NCI-H345 (cell line): Measurements from ENCODE around the gene PLXNC1.

ENCODE experiments used
- DNase-seq: peaks from one replicate; lab custom pipeline; 2025; lab: John Stamatoyannopoulos, UW

The PLXNC1 gene

DNA sequence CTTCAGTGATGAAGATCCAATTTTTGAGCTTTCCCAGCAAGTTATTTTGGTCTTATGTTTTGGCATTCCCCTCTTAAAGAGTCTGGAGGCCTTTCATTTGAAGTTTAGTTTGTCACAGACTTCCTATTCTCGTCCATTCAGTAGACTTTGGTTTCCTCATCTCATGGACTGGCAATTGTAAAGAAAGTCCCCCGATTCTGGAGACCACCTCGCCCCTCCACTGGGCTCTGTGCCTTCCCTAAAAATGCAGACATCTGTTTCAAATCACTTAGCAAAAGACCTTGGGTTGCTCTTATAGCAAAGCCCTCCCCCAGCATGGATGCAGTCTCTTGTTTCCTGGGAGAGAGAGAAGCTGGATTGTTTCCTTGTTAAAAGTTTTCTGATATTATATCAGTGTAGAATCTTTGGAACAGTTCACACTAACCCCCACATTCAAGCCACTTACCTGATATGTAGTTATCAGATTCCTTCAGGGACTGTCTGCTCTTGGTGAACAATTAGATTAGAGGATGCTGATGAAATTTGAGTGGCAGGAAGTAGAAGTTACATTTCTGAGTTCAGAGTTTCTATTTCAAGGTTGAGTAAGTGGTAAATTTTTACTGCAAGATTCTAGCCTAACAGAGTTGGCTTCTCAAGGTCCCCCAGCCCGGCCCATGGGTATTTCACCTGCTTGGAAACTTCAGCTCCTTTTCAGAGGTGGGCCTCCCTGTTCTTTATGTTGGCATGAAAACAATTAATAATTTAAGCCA is 56.3 kb downstream of the PLXNC1 start:
- no peak for DNase-seq

DNA sequence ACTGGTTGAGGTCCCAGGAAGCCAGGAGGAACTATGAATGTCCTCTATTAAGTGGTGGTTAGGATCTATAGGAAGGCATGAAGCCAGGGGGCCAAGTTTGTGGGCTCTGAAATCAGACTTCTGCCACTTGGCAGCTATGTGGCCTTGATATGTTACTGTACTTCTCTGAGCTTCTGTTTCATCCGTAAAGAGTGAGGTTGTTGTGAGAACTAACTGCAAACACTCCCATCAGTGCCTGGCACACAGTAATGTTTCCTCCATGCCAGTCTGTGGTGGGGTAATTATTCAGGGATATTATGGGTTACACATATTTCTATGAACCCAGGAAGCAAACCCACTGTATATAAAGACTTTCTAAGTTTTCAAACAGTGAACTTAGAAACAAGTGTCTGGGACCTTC is 57.4 kb downstream of the PLXNC1 start:
- no peak for DNase-seq

DNA sequence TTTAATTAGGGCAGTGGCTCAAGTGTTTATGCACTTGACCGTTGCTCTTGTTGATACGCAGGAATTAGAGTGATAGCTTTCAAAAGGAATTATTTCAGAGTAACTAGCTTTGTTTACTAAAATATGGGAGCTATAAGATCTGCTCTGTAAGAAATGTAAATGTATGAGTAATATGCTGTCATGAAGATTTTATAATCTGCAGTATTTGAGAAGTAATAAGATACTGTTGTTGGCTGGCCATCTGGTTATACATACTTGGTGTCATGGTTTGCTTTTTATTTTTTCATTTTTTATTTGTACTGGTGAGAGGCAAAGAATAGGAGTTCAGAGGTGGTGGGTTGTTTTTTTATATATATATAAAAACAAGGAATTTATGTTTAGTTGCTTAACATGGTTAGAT is 58.5 kb downstream of the PLXNC1 start:
- DNase-seq = no peak

DNA sequence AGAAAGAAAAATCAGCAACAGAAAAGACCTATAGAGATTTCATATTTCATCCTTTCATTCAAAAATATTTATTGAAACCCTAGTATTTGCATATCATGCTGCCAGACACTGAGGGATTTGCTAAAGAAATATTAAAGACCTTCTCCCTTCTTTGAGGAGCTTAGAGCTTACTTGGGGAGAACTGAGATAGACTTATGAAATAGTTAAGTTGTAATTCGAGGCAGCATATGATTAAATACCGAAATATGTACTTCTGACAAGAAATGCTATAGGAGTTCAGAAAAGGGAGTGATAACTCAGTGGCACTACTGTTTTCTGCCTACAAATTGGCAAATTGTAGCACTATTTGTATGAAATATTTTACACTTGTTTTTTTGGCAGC is 59.1 kb downstream of the PLXNC1 start:
- no peak for DNase-seq

DNA sequence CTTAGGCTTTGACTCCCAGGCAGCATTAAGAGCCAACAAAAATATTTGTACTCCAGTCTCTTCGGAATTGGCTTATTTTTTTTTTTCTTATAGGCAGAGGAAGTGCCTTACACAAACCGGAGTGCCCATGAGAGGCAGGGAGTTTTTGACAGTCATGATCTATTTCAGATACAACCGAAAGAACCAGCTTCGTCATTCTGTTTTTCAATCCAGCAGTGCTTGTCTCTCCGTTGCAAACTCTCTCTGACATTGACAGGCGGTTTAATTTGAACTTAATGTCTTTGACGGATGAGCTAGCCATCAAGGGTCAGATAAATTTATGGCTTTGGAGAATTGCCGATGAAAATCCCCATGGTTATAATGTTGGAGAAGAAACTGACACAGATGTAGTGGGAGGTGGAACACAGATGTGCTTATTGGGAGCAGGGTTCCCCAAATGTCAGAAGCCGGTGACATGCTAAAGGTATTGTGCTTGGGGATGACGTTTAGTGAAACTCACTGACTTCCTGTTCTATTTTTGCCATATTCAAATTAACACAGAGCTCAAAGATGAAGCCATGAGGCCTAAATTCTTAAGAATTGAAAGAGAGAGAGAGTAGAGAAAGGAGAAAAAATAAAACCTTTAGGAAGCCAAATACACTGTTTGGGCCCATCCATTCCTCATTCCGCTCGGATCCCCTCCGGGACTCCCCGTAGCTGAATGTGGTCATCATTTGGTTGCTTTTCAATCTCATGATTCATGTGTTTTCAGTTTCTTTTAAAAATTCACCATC is 59.7 kb downstream of the PLXNC1 start:
- no peak for DNase-seq

DNA sequence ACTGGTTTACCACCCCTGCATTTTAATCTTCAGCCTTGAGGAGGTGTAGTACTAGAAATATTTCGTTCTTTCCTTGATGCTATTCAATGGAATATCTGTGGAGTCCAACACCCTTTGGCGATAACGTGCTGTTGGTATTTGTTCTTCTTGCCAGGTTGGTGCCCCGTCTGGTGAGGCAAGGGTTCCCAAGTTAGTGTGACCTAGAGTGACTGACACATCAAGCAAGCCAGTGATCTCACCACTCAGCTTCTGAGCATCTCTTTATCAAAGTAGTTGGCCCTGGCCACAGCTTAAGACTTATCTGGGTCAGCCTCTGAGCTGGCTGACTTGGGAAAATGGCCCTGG is 60.2 kb downstream of the PLXNC1 start:
- DNase-seq = no peak

DNA sequence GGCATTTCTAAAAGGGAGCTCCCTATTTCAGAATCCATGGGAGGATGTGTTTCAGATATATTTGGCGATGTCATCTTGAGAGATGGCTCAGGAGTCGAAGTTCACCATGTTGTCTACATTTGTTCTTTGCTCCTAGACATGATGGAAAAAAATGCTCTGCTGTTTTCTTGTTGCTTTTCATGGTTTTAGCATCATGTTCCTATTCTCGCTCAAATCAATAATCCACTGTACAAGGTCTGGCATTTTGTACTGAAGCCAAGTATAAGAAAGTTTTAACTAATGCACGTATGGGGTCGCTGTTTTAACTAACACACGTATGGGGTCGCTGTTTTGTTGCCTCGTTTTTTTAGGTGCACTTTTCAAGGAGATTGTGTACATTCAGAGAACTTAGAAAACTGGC is 60.9 kb downstream of the PLXNC1 start:
- DNase-seq = no peak

DNA sequence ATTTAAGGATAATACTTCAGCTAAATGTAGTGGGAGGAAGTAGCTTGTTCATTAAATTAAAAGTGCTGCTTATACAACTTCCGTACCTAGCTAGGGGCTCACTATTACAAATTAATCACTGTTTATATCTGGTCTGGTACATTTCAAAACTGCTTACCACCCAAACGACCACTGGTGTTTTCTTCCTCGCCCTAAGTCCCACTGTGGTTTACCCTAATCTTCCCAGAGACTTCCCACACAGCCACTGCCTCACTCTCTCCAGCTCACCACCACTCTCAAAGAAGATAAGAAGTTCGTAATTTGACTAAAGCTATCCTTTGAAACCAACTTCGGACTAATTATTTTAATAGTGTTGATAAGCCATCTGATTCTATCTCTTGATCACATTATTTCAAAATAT is 62.6 kb downstream of the PLXNC1 start:
- no peak for DNase-seq

DNA sequence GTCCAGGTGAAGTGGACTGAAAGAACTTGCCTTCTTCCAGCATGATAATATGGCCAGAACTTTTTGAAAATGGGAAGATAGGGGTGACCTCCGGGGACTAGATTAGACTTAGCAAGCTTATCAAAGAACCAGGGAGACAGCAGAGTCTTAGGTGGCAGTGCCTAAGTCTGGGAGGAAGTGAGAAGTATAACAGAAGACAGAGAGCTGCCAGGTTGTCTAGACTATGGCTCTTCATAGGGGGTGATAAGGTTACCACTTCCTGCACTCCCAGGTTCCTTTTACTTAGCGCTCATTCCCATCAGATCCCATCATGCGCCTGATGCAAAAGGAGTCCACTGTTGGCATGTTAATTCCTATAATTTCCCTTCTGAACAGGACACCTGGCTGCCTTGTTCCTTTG is 69.9 kb downstream of the PLXNC1 start:
- DNase-seq = no peak

DNA sequence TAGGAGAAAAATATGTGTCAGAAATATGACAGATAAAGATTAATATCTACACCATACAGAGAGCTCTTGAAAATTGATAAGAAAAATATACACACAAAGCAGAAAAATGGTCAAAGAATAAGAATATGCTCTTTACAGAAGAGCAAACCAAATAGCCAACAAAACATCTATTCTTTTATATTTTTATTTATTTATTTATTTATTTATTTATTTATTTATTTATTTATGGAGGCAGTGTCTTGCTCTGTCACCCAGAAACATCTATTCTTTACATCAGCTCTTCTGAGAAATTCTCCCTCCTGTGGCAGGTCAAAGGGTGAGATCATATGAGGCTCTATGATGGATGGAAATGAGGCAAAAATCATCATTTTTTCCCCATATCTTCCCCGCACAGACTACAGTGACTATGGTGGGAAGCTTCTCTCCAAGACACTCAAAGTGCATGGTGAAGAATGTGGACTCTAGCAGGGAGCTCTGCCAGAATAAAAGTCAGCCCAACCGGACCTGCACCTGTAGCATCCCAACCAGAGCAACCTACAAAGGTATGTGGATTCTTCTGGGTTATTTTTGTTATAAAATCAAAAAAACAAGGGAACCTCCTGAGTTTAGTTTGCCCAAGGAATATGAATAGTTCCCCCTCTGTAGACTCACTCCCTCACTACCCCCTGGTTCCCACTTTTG is 71.4 kb downstream of the PLXNC1 start:
- no peak for DNase-seq

DNA sequence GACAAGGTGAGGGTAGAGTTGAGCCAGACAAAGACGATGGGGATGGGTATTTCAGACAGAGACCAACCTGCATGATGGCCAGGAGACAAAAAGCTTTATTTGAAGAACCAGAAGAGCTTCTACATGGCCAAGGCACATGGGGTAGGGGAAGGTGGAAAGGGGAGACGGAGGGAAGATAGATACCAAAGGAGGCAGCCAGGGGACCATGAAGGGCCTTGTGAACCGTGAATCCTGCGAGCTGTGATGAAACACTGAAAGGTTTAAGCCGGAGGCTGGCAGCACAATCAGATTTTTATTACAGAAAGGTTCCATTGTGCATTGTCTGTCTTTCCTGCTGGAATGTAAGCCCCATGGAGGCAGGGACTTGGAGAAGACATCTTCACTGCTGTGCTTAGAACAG is 72.4 kb downstream of the PLXNC1 start:
- DNase-seq = no peak

DNA sequence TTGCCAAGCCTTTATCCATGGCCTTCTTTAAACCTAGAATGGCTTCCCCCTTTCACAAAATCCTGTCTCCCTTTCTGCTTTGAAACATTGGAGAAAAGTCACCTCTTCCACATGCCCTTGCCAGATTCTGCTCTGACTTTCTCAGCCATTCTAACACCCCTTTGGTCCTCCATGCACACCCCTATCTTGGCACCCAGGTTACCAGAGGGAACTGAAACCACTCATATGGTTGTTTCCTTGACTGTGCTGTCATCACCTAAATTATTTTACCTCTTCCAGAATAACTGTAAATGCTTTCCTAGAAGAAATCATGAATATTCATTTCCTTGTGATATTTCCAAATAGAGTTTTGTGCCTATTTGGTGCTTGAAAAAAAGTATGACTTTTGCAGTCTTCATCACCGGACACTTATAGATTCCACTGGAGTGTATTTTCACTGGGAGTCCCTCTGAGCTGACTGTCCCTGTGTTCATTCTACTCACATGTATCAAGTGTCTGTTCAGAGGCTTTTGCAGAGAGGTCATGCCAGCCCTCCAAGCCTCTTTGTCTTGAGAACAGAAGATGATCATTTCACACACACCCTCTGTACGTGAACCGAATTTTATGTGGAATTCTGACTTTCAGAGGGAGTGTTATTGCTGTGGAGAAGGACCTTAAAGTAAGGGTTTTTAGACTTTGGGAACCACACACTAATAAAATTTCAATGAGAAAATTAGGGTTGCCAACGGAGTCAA is 74.1 kb downstream of the PLXNC1 start:
- DNase-seq = no peak

DNA sequence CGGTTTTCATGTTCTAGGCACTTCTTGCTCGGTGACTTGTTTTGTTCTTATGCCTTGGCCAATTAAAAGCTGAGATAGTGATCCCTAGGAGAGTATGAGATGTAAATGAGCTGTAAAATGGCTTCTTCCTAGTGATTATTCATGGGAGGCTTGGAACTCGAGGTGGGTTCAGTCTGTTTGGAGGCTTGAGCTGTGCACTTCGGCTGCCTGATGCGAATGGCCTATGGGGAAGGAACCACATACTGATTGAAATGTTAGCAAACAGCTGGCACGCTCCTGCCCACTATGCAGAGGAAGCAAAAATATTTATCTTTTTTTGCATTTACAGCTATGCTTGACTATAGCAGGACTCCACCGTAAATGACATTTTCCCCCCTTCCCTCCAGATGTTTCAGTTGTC is 75.5 kb downstream of the PLXNC1 start:
- no peak for DNase-seq

DNA sequence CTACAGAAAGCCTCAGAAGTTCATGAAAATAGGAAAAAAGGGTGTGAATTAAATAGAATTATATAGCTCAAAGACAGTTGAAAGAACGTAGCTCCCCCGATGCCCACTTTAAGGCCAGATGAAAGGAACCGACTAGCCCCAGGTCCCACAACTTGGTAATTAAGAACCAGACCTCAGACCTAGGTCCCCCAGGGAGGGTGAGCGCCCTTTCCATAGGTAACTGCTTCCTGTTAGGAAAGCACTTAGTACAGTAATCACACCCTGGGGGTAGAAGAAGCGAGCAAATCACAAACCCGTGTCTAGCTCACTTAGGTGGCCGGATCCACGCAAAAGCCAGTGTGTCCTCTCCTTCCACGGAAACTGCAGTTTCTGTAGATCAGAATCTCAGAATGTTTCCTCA is 77.1 kb downstream of the PLXNC1 start:
- no peak for DNase-seq

DNA sequence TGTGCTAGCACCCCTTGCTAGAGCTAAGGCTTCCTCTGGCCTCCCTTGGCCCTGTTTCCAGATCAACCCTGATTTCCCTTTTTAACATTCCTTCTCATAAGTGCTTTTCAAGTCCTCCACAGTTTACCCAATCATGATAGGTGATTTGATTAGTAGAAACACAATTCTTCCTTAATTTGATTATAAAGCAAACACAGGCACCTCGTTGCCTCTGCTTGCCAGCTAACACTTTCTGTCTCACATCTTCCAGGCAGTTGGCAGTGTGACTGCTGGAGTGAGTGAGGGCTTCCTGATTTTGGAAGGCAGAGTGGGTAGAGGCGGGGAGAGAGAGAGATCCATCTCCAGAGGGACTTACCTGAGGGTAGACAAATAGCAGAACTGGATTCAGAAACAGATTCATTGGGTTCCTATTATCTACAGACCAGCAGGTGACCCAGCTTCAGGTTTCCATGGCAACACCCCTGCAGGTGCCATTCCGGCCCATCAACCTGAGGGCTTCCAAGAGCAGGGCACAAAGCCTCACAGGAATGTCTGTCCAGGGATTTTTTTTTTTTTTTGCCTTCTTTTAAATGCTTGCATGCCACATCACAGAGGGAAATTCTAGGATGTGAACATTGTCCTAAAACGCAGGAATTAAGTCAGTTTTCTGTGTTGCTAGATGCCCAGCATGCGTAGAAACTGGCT is 77.7 kb downstream of the PLXNC1 start:
- DNase-seq = no peak

DNA sequence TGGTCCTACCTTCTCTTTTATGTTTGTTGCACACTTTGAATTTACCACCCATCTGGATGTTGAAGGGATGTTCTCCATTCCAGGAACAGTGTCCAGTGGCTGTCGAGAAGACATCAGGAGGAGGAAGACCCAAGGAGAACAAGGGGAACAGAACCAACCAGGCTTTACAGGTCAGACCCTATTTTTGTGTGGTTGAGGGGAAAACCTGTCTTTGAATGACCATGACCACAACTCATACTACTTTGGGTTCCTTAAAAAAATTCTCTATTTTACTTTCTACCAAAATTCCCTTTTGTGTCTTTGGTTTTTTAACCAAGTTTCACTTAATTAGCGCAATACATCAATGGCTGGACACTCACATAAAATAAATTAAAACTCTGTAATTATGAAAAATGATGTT is 78.7 kb downstream of the PLXNC1 start:
- DNase-seq = no peak

DNA sequence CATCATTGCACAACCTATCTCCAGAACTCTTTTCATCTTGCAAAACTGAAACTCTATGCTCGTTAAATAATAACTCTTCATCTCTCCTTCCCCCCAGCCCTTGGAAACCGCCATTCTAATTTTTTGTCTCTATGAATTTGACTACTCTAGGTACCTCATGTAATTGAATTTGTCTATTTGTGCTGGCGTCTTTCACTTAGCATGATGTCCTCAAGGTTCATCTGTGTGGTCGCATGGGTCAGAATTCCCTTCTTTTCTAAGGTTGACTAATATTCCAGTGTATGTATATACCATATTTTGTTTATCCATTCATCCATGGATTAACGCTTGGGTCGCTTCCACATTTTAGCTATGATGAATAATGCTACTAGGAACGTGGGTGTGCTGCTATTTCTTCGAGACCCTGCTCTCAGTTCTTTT is 80.1 kb downstream of the PLXNC1 start:
- no peak for DNase-seq

DNA sequence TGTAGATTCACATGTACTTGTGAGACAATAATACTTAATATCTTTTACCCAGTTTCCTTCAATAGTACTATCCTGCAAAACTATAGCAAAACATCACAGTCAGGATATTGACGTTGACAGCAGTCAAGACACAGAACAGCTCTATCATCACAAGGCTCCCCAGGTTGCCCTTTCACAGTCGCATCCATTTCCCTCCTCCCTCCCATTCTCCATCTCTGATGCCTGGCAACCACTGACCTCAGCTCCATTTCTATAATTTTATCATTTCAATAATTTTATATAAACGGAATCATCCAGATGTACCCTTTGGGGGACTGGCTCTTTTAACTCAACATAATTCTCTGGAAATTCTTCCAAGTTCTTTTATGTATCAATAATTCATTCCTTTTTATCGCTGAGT is 81.5 kb downstream of the PLXNC1 start:
- DNase-seq = no peak

DNA sequence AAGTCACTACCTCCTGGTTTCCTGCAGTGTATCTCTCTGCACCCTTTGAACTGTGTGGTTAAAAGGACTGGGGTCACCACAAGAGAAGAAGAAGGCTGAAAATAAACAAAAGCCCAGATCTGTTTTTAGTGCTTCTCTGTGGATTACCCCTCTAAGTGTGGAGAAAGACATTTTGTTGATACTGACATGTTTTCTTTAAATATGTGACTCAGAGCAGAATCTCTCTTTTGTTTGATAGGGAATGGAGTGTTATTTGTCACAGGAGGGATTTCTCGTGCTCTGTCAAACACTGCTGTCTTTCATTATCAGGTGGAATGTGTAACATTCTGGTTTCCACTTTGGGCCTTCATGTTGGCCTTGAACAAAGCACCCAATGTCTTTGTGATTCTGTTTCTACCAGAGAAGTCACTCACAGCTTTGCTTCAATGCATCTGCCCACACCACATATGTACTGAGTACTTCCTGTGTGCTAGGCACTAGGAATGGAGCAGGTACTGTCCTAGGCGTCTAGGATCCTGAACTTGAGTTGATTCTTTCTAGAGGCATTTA is 82.1 kb downstream of the PLXNC1 start:
- no peak for DNase-seq

DNA sequence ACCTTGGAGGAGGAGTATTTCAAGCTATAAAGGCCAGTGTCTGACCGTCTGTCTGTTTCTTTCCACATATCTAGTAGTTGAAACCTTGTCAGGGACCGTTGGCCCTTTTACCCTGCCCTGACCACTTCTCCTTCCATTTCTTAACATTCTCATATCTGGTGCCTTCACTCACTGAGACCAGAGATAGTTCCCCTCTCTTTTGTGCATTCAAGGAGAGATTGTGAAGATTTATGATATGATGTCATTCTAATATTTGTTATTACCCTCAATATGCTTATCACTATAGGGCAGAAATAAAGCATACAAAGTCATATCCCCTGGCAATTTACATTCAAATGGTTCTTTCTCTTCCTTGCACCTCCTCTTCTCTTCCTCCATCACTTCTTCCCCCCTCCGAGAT is 83.3 kb downstream of the PLXNC1 start:
- no peak for DNase-seq

DNA sequence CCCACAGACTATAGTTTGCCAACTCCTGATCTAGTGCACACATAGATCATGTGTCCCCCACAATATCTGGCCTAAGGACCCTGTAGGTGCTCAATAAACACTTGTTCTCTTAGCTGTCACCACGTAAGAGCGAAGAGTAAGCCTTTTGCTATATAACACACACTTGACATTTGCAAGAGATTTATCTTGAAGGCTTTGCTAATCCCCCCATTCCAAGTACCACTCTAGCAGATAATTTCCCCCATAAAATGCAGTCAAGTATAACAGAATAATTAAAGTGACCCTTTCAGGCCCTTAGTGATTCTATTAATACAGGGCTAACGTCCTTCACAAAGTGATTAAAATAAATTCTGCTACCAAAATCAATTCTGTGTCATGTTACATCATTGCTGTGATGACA is 87.5 kb downstream of the PLXNC1 start:
- no peak for DNase-seq
